Measurements from ENCODE around the gene CYSRT1.

Gene CYSRT1

DNA sequence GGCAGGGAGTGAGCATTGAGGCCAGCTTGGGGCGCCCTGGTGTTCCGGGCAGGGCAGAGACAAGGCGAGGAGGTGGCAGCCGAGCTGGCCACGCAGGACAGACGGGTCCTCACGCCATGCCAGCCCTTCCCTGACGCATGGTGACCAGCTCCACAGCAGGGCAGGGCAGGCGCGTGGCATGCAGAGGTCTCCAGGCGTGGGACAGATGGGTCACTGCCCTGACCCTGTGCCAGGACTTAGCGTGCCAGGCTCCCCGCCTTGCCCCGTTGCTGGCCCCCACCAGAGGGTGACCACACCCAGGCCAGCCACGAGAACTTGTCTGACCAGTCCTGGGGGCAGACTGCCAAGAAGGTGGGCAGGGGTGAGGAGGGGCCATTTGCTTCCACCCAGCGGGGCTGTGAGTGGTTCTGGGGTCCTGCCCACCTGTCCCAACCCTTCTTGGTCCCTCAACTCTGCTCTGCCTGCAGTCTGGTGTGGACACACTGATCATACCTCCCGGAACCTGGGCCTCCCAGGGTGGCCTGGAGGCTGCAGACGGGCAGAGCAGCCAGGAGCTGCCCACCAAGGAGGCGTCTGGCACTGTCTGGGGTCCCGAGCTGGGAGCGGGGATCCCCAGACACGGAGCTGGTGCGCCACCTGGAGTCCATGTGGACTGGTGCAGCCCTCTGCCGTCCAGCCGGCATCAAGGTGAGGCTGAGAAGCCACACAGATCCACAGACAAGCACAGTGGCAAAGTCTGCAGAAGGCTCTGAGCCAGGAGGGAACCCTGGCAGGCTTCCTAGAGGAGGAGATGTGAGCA lies 2.3 kb downstream of the CYSRT1 start, which contains the start of gene RNF224:
Gene RNF224, plus strand, starts transcription at position 449 of the 799 bp plus-strand sequence. CDS start 834 bp downstream, outside the sequence.
- peak; percentile 87 for DNase-seq

DNA sequence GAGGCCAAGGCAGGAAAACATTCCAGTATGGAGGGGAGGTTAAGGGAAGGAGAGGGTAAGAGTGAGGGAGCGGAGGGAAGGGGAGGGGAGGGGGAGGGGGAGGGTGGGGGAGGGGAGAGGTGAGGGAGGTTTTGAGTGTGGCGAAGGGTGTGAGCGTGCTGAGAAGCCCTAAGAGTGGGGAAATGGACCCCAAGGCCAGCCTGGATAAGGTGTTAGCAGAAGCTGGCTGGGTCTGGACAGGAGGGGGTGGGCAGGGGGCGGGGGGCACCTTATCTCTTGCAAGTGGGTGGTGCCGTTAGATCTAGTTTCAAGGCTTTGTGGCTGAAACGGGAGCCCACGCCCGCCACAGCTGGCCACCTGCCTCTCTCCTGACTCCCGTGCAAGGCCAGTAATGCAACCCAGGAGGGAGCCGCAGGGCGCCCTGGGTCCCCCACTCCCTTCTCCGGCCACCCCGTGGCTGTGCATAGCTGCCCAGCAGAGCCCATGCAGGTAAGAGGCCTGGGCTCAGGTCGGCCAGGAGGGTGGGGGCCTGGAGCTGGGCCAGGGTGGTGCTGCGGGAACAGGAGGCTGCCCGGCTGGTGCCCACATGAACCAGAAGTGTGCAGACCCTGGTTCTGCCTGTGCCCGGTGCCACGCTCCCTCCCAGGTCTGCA lies 3.0 kb downstream of the CYSRT1 start:
- DNase-seq: no peak

DNA sequence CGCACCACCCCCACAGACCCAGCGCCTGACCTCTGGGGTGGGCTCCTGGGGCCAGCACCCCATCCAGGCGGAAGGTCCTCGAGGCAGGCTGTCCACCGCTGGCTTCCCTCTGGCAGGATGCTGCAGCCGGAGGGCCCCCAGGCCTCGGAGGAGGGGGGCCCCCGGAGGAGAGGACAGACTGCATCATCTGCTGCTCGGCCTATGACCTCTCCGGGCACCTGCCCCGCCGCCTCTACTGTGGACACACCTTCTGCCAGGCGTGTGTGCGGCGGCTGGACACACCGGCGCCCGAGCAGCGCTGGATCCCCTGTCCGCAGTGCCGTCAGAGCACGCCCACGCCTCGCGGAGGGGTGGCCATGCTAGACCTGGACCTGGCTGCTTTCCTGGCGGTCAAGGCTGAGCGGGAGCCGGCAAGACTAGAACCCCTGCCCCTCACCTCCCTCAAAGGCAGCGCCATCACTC lies 3.6 kb downstream of the CYSRT1 start:
- DNase-seq: no peak

DNA sequence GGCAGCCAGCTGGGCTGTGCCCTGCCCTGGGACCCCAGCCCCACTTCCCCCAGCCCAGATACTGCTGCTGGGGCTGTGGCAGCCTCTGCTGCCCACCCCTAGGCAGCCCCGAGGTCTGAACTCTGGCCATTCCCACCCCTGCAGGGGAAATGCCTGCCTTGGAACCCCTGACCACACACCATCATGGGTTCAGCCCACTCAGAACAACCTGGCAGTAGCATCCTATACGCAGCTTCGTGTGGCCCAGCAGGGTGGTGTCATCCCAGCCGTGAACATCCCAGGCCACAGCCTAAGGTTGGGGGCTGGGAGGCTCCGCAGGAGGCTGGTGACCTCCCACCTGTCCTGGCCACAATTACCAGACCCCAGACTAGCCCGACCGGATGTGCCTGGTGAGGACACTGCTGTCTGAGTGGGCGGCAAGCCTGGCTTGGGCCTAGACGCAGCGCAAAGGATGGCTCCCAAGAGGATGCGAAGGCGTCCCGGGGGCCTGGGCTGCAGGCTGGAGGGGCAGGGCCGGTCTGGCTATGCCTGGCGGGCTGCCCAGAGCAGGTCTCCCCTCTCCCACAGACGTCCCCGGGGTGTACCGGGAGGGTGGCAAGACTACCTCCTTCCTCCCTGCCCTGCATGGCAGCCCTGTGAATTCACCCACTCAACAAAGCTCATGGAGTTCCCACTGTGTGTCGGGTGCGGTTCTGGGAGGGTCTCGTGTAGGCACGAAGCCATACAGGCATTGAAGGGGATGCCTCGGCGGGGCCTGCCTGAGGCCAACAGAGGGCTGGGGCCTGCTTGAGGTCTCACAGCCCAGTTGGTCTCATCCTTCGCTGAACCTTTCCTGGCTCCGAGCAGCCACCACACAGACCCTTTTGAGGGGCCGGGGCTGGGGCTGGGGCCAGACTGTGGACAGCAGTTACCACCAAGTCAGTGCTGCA lies 4.3 kb downstream of the CYSRT1 start:
- DNase-seq: no peak

DNA sequence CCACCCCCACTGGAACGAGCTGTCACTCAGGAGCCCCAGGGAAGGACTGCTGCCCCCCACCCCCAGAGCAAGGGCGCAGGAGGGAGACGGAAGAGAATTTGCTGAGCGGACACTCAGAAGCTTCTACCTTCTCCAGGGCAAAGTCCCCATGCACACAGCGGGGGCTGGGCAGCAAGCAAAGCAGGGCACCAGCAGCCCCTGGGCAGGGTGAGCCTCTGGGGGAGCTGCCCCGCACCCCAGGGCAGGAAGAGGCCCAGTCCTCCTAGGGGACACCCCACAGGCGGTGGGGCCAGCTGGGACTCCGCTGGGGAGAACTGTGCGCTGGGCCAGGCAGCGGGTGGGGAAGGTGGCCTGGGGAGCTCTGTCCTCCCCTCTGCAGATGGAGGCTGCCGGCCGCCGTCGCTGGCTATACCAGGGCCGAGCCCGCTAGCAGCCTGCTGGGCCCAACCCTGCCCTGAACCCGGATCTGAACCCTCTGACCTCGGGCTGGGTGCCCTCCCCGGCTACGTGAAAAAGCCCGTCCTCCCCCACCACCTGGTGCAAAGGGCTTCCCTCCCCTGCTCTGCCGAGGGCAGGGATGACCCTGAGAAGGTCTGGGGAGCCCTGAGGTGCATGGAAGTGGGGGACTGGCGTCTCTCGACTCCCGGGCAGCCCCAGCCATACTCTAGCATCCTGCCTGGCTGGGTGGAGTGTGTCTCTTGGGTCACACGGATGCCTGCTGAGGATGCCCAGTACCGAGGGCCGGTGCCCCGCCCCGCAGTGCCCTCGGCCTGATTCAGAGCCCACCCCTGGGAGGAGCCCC lies 5.1 kb downstream of the CYSRT1 start:
- no peak for DNase-seq

DNA sequence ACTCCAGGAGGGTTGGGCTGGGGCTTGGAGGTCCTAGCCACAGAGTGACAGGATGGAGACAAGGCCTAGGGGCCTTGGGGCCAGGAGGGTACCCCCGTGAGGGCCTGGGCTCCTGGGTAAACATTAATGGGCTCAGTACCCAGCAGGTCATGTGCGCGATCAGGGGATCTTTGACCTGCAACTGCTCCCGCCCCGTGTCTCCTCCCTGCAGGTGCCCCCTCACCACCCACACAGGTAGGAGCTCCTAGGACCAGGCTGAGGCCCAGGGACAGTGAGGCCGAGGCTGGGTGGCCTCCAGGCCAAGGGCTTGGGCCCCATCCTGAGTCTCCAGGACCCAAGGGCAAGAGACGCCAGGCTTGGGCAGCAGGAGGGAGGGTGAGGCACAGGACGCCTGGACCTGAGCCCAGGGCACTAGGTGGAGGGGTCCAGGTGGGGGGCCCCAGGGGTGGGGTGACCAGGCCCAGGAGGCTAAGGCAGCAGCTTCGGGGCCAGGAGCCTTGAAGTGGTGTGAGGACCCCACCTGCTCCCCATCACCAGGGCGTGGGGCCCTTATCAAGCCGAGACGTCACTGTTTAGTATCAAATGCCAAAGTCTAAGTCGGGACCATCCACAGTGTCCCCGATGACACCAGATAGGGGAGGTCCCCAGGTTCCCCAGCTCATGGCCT lies 5.9 kb downstream of the CYSRT1 start, which contains the start of gene SLC34A3:
Gene SLC34A3, plus strand, starts transcription at position 197 of the 667 bp plus-strand sequence. CDS start 802 bp downstream, outside the sequence.
- DNase-seq: no peak

DNA sequence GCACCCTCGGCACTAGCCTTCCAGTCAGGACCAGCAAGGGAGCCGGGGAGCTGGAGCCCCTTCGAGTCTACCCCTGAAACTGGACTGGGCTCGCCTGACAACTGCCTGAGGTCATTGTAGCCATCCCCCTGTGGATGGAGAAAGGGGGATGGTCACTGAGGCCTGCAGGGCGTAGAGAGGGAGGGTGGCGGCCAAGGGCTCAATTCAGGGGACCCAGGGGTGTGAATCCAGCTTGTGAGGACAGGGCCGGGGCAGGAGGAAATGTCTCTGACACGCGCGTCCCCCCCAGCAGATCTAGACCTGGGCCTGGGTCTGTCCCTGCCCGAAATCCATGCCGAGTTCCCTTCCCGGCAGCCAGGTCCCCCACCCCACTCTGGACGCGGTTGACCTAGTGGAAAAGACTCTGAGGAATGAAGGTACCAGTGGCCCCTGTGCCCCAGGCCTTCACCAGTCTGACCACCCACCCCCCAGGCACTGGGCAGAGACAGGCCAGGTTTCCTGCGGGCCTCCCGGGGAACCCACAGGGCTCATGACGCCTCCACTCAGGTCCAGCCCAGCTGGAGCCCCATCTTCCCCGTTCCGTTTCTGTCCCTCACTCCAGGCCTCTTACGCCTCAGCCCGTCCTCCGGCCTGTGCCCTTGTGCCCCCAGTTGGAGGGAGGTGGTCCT lies 6.5 kb downstream of the CYSRT1 start:
- no peak for DNase-seq

DNA sequence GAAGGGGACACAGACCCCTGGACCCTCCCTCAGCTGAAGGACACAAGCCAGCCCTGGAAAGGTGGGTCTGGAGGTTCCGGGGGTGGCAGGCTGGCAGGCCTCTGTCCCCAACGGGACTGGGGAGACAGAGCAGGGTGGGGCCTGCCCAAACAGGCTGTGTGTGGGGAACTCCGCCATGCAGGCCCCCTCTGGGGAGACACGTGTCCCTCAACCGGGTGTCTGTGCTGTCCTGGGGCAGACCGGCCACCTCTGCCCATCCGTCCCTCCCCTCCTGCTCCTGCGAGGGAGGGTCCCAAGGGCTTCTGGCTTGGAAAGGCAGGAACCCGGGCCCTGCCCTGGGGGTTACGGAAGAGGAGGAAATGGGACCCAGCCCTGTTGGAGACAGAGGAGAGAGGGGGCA lies 7.1 kb downstream of the CYSRT1 start:
- DNase-seq: no peak

DNA sequence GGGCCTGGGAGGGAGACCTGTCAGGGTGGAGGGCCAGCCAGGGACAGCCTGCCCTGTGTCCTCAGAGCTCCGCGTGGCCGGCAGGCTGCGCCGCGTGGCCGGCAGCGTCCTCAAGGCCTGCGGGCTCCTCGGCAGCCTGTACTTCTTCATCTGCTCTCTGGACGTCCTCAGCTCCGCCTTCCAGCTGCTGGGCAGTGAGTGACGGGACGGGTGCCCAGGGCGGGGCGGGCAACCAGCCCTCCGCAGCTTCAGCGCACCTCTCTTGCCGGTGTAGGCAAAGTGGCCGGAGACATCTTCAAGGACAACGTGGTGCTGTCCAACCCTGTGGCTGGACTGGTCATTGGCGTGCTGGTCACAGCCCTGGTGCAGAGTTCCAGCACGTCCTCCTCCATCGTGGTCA lies 7.5 kb downstream of the CYSRT1 start:
- DNase-seq: no peak

DNA sequence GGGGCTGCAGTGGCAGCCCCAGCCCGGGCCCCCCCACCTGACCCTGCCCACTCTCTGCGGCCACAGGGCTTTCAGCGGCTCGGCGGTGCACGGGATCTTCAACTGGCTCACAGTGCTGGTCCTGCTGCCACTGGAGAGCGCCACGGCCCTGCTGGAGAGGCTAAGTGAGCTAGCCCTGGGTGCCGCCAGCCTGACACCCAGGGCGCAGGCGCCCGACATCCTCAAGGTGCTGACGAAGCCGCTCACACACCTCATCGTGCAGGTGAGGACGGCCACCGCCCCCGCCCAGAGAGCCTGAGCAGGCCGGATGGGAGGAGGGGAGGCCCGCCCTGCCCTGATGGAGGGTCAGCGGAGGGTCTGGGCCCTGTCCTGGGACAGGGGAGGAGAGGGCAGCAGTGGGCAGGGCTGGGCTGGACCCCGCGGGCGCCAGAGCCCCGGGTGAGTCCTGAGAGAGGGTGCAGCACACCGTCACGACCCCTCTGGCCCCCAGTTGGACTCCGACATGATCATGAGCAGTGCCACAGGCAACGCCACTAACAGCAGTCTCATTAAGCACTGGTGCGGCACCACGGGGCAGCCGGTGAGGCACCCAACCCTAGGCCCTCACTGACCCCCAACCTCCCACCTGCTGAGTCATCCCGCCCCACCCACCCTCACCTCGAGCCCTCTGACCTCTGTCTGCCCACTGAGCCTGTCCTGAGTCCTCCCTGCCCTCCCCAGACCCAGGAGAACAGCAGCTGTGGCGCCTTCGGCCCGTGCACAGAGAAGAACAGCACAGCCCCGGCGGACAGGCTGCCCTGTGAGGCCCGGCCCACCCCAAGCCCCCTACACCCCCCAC lies 8.4 kb downstream of the CYSRT1 start:
- DNase-seq: no peak

DNA sequence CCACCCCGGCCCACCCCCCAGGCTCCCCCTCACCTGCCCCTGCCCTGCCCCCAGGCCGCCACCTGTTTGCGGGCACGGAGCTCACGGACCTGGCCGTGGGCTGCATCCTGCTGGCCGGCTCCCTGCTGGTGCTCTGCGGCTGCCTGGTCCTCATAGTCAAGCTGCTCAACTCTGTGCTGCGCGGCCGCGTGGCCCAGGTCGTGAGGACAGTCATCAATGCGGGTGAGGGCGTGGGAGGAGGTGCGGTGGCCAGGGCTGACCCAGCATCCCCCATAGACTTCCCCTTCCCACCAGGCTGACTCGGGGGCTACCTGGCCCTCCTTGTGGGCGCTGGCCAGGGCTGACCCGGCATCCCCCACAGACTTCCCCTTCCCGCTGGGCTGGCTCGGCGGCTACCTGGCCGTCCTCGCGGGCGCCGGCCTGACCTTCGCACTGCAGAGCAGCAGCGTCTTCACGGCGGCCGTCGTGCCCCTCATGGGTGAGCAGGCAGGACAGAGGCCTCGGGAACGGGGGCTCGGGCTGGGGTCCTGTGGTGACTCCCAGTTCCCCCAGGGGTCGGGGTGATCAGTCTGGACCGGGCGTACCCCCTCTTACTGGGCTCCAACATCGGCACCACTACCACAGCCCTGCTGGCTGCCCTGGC lies 9.2 kb downstream of the CYSRT1 start:
- no peak for DNase-seq

DNA sequence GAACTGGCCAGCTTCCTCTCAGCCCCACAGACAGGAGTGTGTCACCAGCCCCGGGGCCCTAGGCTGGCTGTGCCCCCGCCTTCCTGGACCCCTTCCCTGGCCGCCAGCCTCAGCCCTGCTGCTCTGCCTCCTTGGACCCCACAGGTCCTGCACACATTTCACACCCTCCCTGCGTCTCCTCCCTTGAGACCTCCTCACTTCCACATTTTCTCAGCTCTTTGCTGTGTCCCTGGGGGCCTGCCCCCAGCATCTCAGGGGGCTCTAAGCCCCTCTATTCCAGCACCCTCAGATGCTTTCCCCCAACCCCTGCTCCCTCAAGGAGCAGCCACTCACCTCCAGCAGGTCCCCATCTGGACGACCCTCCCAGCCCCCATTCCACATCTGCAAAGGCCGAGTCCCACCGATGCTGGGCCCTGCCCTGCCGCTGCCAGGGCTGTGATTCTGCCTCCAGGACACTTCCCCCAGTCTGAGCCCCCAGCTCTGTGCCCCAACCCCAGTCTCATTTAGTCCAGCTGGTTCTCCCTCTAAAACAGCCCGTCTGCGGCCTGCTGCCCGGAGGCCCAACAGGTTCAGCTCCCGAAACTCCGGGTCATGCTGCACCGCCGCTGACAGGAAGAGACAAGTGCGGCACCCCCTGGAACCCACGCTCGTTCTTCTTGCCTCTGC lies 9.9 kb downstream of the CYSRT1 start:
- no peak for DNase-seq

DNA sequence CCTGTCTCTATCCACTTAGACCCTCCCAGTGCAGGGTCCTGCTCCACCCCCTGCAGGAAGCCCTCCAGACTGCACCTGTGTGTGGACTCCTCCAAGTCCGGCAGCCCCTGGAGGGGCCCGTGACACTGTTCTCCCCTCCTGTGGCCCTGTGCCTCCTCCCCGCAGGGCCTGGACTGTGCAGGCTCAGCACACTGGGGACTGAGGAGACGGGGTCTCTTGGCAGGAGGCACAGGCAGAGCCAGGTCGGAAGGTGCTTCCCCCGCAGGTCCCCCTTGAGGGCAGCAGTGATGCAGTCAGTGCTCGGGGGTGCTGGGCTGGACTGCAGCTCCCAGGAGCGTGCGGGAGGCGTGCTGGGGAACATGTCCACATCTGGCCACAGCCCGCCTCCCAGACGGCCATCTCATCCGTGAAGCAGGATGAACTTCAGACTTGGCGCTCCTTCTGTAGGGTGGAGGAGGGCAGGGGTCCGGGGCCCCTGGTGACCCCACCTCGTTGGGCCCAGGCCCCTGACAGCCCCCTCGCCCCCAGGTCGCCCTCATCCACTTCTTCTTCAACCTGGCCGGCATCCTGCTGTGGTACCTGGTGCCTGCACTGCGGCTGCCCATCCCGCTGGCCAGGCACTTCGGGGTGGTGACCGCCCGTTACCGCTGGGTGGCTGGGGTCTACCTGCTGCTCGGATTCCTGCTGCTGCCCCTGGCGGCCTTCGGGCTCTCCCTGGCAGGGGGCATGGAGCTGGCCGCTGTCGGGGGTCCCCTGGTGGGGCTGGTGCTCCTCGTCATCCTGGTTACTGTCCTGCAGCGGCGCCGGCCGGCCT lies 10.7 kb downstream of the CYSRT1 start:
- DNase-seq: no peak

DNA sequence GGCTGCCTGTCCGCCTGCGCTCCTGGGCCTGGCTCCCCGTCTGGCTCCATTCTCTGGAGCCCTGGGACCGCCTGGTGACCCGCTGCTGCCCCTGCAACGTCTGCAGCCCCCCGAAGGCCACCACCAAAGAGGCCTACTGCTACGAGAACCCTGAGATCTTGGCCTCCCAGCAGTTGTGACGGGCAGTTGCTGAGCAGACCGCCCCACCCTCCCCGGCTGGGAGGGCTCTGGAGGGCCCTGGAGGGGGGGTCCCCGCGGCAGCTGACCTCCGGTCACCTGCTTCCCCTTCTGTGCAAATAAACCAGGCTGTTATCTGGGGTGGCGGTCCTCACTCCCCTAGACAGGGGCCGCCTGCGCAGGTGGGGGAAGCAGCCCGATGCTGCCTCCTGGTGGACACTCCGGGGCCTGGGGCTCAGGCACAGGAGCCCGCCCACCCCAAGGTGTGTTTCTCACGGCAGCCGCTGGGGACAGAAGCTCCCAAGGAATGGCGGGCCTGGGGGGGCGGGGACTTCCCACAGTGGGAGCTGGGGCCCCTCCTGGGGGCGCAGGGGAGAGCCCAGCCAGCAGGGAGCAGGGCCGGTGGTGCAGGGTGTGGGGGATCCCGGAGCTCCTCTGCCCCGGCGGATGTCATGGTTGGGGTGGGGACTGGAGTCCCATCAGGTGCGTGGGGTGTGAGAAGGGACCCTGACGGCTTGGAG lies 11.4 kb downstream of the CYSRT1 start:
- peak; percentile 93 for DNase-seq

DNA sequence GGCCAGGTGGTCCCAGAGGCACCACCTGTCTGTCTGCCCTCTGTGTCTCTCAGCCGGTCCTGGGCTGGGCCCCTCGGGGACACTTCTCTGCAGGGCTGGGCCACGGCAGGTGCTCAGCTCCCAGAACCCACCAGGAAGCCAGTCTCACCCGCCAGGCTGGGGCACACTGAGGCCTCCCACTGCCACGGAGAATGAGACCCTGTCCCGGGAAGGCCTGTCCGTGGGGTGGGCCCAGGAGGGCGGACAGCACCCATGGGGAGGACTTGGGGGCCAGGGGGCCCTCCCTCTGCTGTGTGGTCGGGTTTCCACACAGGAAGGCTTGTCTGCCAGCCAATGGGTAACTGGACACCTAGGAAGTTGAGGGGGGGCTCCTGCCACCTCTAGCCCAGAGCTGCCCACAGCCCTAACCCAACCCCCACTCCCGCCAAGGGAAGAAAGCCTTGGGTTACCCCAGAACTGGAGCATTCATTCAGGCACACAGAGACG lies 12.0 kb downstream of the CYSRT1 start:
- DNase-seq: no peak

DNA sequence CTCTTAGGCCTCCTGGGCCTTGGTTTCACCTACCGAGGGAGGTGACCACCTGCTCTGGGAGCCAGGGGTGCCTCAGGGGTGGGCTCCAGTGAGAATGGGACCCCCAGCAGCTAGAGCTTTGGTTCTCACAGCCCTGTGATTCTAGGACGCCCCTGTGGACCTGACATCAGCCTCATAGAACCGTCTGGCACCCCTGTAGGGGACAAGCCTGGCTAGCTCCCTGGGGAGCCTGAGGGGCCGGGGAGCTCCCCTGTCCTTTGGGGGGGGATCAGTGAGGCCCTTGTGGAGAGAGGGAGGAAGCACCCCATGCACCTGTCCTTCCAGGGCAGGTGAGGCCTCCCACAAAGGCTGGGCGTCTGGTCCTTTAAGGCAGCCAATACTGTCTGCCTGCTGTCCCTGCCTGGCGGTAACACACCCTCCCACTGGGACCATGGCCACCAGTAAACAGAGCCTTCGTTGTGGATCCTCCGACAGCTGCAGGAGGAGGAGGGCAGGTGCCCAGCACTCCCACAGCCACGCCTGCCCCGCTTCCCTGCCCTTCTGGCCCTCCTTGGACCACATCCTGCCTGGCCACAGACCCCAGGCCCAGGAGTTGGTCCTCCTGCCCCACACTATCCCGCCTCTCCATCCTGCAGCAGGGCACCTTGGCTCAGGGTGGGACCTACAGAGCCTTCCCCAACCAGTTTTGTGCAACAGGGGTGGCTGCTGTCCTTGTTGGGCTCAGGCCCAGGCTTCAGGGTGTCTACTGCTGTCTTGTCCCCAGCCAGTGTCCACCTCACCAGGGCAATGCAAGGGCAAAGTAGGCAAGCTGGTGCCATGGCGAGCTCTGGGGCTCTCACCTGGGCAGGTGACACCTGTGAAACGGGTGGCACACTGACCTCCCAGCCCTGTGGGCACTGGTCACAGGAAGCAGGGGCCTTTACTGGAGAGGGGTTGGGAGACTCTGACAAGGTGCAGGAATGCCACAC lies 13.1 kb downstream of the CYSRT1 start:
- DNase-seq: no peak
